NCI-H510A treated with DMSO at 0.1 percent for 48 hours (cell line): ENCODE measurements around the gene TTC7B.
"Not testable (repeated sequence)": the region's sequence is repeated elsewhere in the genome, so short reads cannot be mapped to it uniquely, and the experiment has no call there.

Experiments used
- DNase-seq: peaks from one replicate; lab custom pipeline; 2025; lab: John Stamatoyannopoulos, UW

Gene TTC7B

GRCh38 chr14:90544971-90545370 is 271.3 kb downstream of the TTC7B start:
- no peak for DNase-seq

- DNase-seq: peak; percentile 39
These were observed 271.7 kb downstream of the TTC7B start for GRCh38 chr14:90544566-90544965.

GRCh38 chr14:90543876-90544275 is 272.4 kb downstream of the TTC7B start:
- DNase-seq: no peak

GRCh38 chr14:90541076-90541634 is 275.1 kb downstream of the TTC7B start:
- DNase-seq: no peak

- DNase-seq: no peak
These were observed 275.8 kb downstream of the TTC7B start for GRCh38 chr14:90540437-90540836.

- DNase-seq: no peak
These were observed 276.2 kb downstream of the TTC7B start for GRCh38 chr14:90539996-90540395.

- no peak for DNase-seq
These were observed 276.8 kb downstream of the TTC7B start for GRCh38 chr14:90539496-90539775.

- no peak for DNase-seq
These were observed 277.3 kb downstream of the TTC7B start for GRCh38 chr14:90538716-90539495.

GRCh38 chr14:90538095-90538494 is 278.1 kb downstream of the TTC7B start:
- DNase-seq: no peak

- no peak for DNase-seq
These were observed 279.6 kb downstream of the TTC7B start for GRCh38 chr14:90536511-90537191.

- DNase-seq: no peak
These were observed 280.1 kb downstream of the TTC7B start for GRCh38 chr14:90536092-90536491.

- no peak for DNase-seq
These were observed 280.6 kb downstream of the TTC7B start for GRCh38 chr14:90535556-90536090.

GRCh38 chr14:90534838-90535555 is 281.2 kb downstream of the TTC7B start:
- no peak for DNase-seq

- DNase-seq: no peak
These were observed 282.0 kb downstream of the TTC7B start for GRCh38 chr14:90534091-90534837.

- no peak for DNase-seq
These were observed 282.6 kb downstream of the TTC7B start for GRCh38 chr14:90533591-90534021.

- DNase-seq: no peak
These were observed 283.3 kb downstream of the TTC7B start for GRCh38 chr14:90532826-90533525.

GRCh38 chr14:90531497-90531896 is 284.7 kb downstream of the TTC7B start:
- no peak for DNase-seq

- no peak for DNase-seq
These were observed 285.7 kb downstream of the TTC7B start for GRCh38 chr14:90530523-90530922.

GRCh38 chr14:90527978-90528377 is 288.3 kb downstream of the TTC7B start:
- DNase-seq: no peak

- not testable (repeated sequence) for DNase-seq
These were observed 289.7 kb downstream of the TTC7B start for GRCh38 chr14:90526536-90526935.
